ENCODE results near the gene ALDOB. TPM values are rescaled to one million over a fixed set of nuclear protein-coding genes. Genes with fewer than 3 reads are reported as not detected.

The ALDOB gene
- total and polyA plus RNA-seq, 2 of the 13 experiments (the other 11 are each of a cell fraction or from before 2014, with no cell fraction given): 0.29 to 0.97 TPM

DNA sequence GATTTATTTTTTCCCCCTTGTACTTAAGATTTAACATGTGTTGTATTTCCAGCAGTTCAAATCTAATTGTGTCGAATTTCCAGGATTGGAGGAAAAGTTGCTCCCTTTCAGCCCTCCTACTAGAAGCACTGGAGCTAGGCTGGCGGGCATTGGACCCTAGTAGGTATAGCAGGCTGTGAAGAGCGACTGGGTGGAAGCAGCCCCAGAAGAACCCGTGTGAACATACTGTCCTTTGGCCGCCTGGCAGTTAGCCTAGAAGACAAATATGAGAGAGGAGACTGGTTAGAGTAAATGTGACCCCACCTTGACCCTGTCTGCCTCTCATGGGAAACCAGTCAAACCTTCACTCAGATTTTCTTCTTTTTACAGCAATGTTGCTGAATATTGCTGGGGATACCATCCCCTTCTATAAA lies 13.9 kb downstream of the ALDOB start (continued):
- TF ChIP-seq, protein P1, sequence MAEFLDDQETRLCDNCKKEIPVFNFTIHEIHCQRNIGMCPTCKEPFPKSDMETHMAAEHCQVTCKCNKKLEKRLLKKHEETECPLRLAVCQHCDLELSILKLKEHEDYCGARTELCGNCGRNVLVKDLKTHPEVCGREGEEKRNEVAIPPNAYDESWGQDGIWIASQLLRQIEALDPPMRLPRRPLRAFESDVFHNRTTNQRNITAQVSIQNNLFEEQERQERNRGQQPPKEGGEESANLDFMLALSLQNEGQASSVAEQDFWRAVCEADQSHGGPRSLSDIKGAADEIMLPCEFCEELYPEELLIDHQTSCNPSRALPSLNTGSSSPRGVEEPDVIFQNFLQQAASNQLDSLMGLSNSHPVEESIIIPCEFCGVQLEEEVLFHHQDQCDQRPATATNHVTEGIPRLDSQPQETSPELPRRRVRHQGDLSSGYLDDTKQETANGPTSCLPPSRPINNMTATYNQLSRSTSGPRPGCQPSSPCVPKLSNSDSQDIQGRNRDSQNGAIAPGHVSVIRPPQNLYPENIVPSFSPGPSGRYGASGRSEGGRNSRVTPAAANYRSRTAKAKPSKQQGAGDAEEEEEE (CRISPR knock-in tag; IDR thresholded peaks at IDR 0.05; ENCODE audit: borderline replicate concordance): no peak
- no peak for TF ChIP-seq ZNF766 (CRISPR knock-in tag; IDR thresholded peaks at IDR 0.05; ENCODE audit: borderline replicate concordance)
- TF ChIP-seq SOX5 (CRISPR knock-in tag; IDR thresholded peaks at IDR 0.05; ENCODE audit: borderline replicate concordance): peak; percentile 86
- TF ChIP-seq MAFF (IDR thresholded peaks at IDR 0.05; ENCODE audit: low read depth, low read length): no peak
- TF ChIP-seq PRMT3 (CRISPR knock-in tag; IDR thresholded peaks at IDR 0.05; ENCODE audit: borderline replicate concordance, low read depth): no peak
- TF ChIP-seq, protein P2, sequence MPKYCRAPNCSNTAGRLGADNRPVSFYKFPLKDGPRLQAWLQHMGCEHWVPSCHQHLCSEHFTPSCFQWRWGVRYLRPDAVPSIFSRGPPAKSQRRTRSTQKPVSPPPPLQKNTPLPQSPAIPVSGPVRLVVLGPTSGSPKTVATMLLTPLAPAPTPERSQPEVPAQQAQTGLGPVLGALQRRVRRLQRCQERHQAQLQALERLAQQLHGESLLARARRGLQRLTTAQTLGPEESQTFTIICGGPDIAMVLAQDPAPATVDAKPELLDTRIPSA (CRISPR knock-in tag; IDR thresholded peaks at IDR 0.05; ENCODE audit: borderline replicate concordance): no peak

DNA sequence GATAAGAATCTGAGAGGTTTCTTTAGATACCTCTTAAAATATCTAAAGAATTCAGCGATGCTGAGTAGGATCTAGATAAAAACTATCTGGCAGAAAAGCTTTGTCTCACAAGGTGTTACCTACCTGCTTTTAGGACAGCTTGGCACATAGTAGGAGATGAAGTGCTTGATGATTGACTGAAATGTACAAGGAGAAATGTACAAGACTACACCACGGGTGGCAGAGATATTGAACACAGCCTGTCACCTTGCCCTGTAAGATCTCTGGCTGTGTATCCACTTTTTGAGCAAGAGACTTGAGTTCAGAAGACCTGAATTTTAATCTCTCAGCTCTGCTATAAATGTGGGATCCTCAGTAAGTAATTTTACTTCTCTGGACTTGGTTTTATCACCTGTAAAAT lies 15.7 kb downstream of the ALDOB start:
- Histone ChIP-seq H3K36me3 (replicated peaks in 1 of 2; ENCODE audit: control insufficient read depth in 1 of 2, insufficient read depth in 2 of 2, low read length in 2 of 2) (no peaks in the 10 kb centered on the region), H3K79me2 (ENCODE audit: insufficient read depth, low read length) (no peaks in the 10 kb centered on the region), H3K4me3 (replicated peaks in 1 of 3; ENCODE audit: insufficient read depth in 1 of 3, low read depth in 2 of 3, low read length in 3 of 3) (no peak overlapping the region), H2AFZ (ENCODE audit: low read length) (no peak overlapping the region), H3K4me1 (ENCODE audit: insufficient read depth, low read length) (peaks cover 85% of the 10 kb centered on the region), H3K9me3 (ENCODE audit: low read length) (no peaks in the 10 kb centered on the region), H3K4me2 (ENCODE audit: low read depth, low read length) (no peak overlapping the region), H3K27ac (ENCODE audit: extremely low read length, insufficient read depth, low read length) (no peak overlapping the region), H4K20me1 (ENCODE audit: insufficient read depth, low read length) (no peaks in the 10 kb centered on the region), H3K9ac (ENCODE audit: insufficient read depth, low read depth, low read length) (no peak overlapping the region), H3K27me3 (ENCODE audit: control insufficient read depth in 1 of 2, insufficient read depth in 2 of 2, low read length in 2 of 2) (no peaks in the 10 kb centered on the region)
- in situ Hi-C loops (cut with HindIII; ENCODE audit: extremely low pct_ligation_motif_present, low pct_unique_long_range_greater_than_20kb): no loop called here
- DNase-seq (ENCODE audit: low spot score): no peak
- 91% methylated on average over 2 of the region's 2 CpGs for WGBS (ENCODE audit: low lambda C conversion rate)
- no peak for FAIRE-seq
- ChIA-PET POLR2A (interaction anchor here (1.7 to 3.2 kb wide), 2 partner anchors 11 to 21 kb away, joined by 7 to 11 read pairs; partner anchors contain the start of genes MRPL50 and ZNF189), CTCF (ENCODE audit: low intra/inter-chr PET ratio, low total read pairs) (no interaction called here)
- ATAC-seq: no peak
- intact Hi-C loops (cut with micrococcal nuclease; ENCODE audit: unreplicated experiment): loop anchor here (1.0 to 2.0 kb wide), 2 partner anchors 17 to 19 kb away; no protein-coding TSS in a partner anchor
- no TSS peak for BruUV-seq (replicated peaks)
- TF ChIP-seq ATAD3A (CRISPR knock-in tag; IDR thresholded peaks at IDR 0.05): no peak
- TF ChIP-seq JUND (CRISPR knock-in tag; IDR thresholded peaks at IDR 0.05): no peak
- TF ChIP-seq, protein P3, sequence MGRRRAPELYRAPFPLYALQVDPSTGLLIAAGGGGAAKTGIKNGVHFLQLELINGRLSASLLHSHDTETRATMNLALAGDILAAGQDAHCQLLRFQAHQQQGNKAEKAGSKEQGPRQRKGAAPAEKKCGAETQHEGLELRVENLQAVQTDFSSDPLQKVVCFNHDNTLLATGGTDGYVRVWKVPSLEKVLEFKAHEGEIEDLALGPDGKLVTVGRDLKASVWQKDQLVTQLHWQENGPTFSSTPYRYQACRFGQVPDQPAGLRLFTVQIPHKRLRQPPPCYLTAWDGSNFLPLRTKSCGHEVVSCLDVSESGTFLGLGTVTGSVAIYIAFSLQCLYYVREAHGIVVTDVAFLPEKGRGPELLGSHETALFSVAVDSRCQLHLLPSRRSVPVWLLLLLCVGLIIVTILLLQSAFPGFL (CRISPR knock-in tag; IDR thresholded peaks at IDR 0.05): no peak
- no peak for TF ChIP-seq KLF6 (CRISPR knock-in tag; IDR thresholded peaks at IDR 0.05)
- TF ChIP-seq ATRX (CRISPR knock-in tag; IDR thresholded peaks at IDR 0.05; ENCODE audit: borderline replicate concordance): no peak
- TF ChIP-seq, protein P4, sequence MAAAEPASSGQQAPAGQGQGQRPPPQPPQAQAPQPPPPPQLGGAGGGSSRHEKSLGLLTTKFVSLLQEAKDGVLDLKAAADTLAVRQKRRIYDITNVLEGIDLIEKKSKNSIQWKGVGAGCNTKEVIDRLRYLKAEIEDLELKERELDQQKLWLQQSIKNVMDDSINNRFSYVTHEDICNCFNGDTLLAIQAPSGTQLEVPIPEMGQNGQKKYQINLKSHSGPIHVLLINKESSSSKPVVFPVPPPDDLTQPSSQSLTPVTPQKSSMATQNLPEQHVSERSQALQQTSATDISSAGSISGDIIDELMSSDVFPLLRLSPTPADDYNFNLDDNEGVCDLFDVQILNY (CRISPR knock-in tag; conservative IDR thresholded peaks at IDR 0.05): no peak
- TF ChIP-seq NPAS2 (CRISPR knock-in tag; IDR thresholded peaks at IDR 0.05; ENCODE audit: borderline replicate concordance): no peak
- TF ChIP-seq, protein P5, sequence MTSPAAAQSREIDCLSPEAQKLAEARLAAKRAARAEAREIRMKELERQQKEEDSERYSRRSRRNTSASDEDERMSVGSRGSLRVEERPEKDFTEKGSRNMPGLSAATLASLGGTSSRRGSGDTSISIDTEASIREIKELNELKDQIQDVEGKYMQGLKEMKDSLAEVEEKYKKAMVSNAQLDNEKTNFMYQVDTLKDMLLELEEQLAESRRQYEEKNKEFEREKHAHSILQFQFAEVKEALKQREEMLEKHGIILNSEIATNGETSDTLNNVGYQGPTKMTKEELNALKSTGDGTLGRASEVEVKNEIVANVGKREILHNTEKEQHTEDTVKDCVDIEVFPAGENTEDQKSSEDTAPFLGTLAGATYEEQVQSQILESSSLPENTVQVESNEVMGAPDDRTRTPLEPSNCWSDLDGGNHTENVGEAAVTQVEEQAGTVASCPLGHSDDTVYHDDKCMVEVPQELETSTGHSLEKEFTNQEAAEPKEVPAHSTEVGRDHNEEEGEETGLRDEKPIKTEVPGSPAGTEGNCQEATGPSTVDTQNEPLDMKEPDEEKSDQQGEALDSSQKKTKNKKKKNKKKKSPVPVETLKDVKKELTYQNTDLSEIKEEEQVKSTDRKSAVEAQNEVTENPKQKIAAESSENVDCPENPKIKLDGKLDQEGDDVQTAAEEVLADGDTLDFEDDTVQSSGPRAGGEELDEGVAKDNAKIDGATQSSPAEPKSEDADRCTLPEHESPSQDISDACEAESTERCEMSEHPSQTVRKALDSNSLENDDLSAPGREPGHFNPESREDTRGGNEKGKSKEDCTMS (CRISPR knock-in tag; conservative IDR thresholded peaks at IDR 0.05): no peak
- TF ChIP-seq ZNF563 (CRISPR knock-in tag; IDR thresholded peaks at IDR 0.05): no peak
- TF ChIP-seq SRSF1 (optimal IDR thresholded peaks at IDR 0.05; ENCODE audit: low read depth, low read length): no peak
- TF ChIP-seq ZZZ3 (CRISPR knock-in tag; IDR thresholded peaks at IDR 0.05; ENCODE audit: borderline replicate concordance): no peak
- TF ChIP-seq ZFY (CRISPR knock-in tag; IDR thresholded peaks at IDR 0.05): no peak
